Globus pallidus (tissue), 1 donor: ENCODE measurements around the gene PRXL2B.
"Not testable (repeated sequence)": the region's sequence is repeated elsewhere in the genome, so short reads cannot be mapped to it uniquely, and the experiment has no call there.

Source experiments
- DNase-seq: peaks from one replicate; pipeline ENCODE4 v3.0.0-alpha.2; 2015; ENCODE audit warnings: low spot score

The PRXL2B gene

GRCh38 chr1:2614145-2614544 is 27.6 kb downstream of the PRXL2B start:
- DNase-seq = no peak

- no peak for DNase-seq
These were observed 31.4 kb downstream of the PRXL2B start for GRCh38 chr1:2617971-2618470.

GRCh38 chr1:2623571-2624337 is 37.2 kb downstream of the PRXL2B start:
- no peak for DNase-seq

GRCh38 chr1:2624735-2625300 is 38.2 kb downstream of the PRXL2B start:
- no peak for DNase-seq

GRCh38 chr1:2625311-2625710 is 38.7 kb downstream of the PRXL2B start:
- DNase-seq = no peak

GRCh38 chr1:2625748-2626147 is 39.2 kb downstream of the PRXL2B start:
- not testable (repeated sequence) for DNase-seq

- DNase-seq = no peak
These were observed 41.2 kb downstream of the PRXL2B start for GRCh38 chr1:2627746-2628145.

GRCh38 chr1:2628191-2628932 is 41.8 kb downstream of the PRXL2B start:
- DNase-seq = no peak

GRCh38 chr1:2628933-2629626 is 42.5 kb downstream of the PRXL2B start:
- no peak for DNase-seq

- DNase-seq = no peak
These were observed 43.3 kb downstream of the PRXL2B start for GRCh38 chr1:2629627-2630497.

GRCh38 chr1:2630498-2631135 is 44.0 kb downstream of the PRXL2B start:
- no peak for DNase-seq

- no peak for DNase-seq
These were observed 44.8 kb downstream of the PRXL2B start for GRCh38 chr1:2631136-2632050.

GRCh38 chr1:2632051-2632430 is 45.5 kb downstream of the PRXL2B start:
- no peak for DNase-seq

GRCh38 chr1:2632561-2633361 is 46.2 kb downstream of the PRXL2B start, which contains the start of gene MMEL1:
TSS of gene MMEL1 (minus strand) at chr1:2633016. CDS start at chr1:2629484, 3,532 bp downstream.
- DNase-seq = no peak

- no peak for DNase-seq
These were observed 46.9 kb downstream of the PRXL2B start for GRCh38 chr1:2633366-2633935.

- no peak for DNase-seq
These were observed 47.4 kb downstream of the PRXL2B start for GRCh38 chr1:2633936-2634491.

- no peak for DNase-seq
These were observed 48.9 kb downstream of the PRXL2B start for GRCh38 chr1:2635361-2636010.

- no peak for DNase-seq
These were observed 50.2 kb downstream of the PRXL2B start for GRCh38 chr1:2636733-2637132.
